GM13976 (cell line): ENCODE results near the gene ZC2HC1C.

ENCODE experiments used
- DNase-seq: peaks from one replicate; pipeline ENCODE4 v3.0.0; 2012; ENCODE audit warnings: low spot score
- CTCF ChIP-seq: IDR thresholded peaks from 2 replicates; pipeline ENCODE4 v1.5.1; 2012; ENCODE audit warnings: borderline replicate concordance, mild to moderate bottlenecking; ENCODE audit not compliant: insufficient read depth; ENCODE audit errors: extremely low read depth, missing control alignments, control extremely low read depth
- in situ Hi-C: fragments of 300-500 bp; cut with MboI; formaldehyde crosslinking; loops from one replicate; pipeline ENCODE4 v1.12.0; 2022; ENCODE audit warnings: low sequenced_read_pairs, mixed read lengths, inconsistent platforms; ENCODE audit not compliant: unreplicated experiment

ZC2HC1C gene

GRCh38 chr14:75069121-75069810 is at the start of gene ZC2HC1C:
ZC2HC1C (plus strand) TSS chr14:75069641; CDS start chr14:75070574, 933 bp downstream.
- DNase-seq = peak; percentile 90
- TF ChIP-seq CTCF = no peak
- in situ Hi-C loops = no loop called here

GRCh38 chr14:75022655-75023054 is 46.8 kb upstream of the ZC2HC1C start:
- TF ChIP-seq CTCF = no peak
- in situ Hi-C loops = no loop called here
- no peak for DNase-seq

- in situ Hi-C loops = no loop called here
- TF ChIP-seq CTCF = no peak
- no peak for DNase-seq
Measured at GRCh38 chr14:75023108-75023507, 46.3 kb upstream of the ZC2HC1C start.

- DNase-seq = no peak
- no peak for TF ChIP-seq CTCF
- in situ Hi-C loops = no loop called here
Measured at GRCh38 chr14:75025082-75025481, 44.4 kb upstream of the ZC2HC1C start.

- DNase-seq = no peak
- in situ Hi-C loops = no loop called here
- TF ChIP-seq CTCF = no peak
Measured at GRCh38 chr14:75025876-75026275, 43.6 kb upstream of the ZC2HC1C start.

GRCh38 chr14:75030147-75030546 is 39.3 kb upstream of the ZC2HC1C start:
- TF ChIP-seq CTCF = no peak
- DNase-seq = no peak
- in situ Hi-C loops = no loop called here
